Measurements from ENCODE around the gene SCN2B. TPM values are rescaled to one million over a fixed set of nuclear protein-coding genes. Genes with fewer than 3 reads are reported as not detected.

SCN2B gene
- total and polyA plus RNA-seq, 7 donors = 0.09 to 6.6 (median 0.51) TPM

- WGBS, 3 donors = 76 to 88% (median 82%) methylated on average over 11 of the region's 11 CpGs
- intact Hi-C loops (cut with DNase I) = no loop called here
Measured at GRCh38 chr11:118112711-118113430, 63.6 kb downstream of the SCN2B start.

More at GRCh38 chr11:118112711-118113430, 63.6 kb downstream of the SCN2B start:
- TF ChIP-seq, protein P1, sequence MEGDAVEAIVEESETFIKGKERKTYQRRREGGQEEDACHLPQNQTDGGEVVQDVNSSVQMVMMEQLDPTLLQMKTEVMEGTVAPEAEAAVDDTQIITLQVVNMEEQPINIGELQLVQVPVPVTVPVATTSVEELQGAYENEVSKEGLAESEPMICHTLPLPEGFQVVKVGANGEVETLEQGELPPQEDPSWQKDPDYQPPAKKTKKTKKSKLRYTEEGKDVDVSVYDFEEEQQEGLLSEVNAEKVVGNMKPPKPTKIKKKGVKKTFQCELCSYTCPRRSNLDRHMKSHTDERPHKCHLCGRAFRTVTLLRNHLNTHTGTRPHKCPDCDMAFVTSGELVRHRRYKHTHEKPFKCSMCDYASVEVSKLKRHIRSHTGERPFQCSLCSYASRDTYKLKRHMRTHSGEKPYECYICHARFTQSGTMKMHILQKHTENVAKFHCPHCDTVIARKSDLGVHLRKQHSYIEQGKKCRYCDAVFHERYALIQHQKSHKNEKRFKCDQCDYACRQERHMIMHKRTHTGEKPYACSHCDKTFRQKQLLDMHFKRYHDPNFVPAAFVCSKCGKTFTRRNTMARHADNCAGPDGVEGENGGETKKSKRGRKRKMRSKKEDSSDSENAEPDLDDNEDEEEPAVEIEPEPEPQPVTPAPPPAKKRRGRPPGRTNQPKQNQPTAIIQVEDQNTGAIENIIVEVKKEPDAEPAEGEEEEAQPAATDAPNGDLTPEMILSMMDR (IDR thresholded peaks at IDR 0.05) = no peak
- peaks cover 0 to 2% (median 0%) of the 10 kb centered on the region in 3 donors for H3K27me3 ChIP-seq (ENCODE audit: insufficient read depth in 3 of 3, low read length in 2 of 3)
- H3K9me3 ChIP-seq = no peaks in the 10 kb centered on the region
- DNase-seq (no peak), ATAC-seq (no peak)
- no peak overlapping the region for H3K27ac ChIP-seq
- H3K36me3 ChIP-seq (ENCODE audit: insufficient read depth in 1 of 2, low read depth in 1 of 2) = no peaks in the 10 kb centered on the region
- H3K4me3 ChIP-seq = no peak overlapping the region
- H3K4me1 ChIP-seq = peaks cover 4% of the 10 kb centered on the region

Other genes starting within 250 kb of the SCN2B start
- gene TMPRSS13, start 247.2 kb downstream of the SCN2B start, total RNA-seq = not detected
- gene TMPRSS13, start 247.2 kb downstream of the SCN2B start, polyA plus RNA-seq = not detected
- 1 to 10 TPM; 1.1 to 3.9 (median 2.8) TPM for gene IL10RA, start 190.2 kb downstream of the SCN2B start, total RNA-seq
- under 1 TPM; 0.39 to 0.98 (median 0.78) TPM for gene IL10RA, start 190.2 kb downstream of the SCN2B start, polyA plus RNA-seq
- under 1 TPM in 1 of 4 donors, not detected in 3; 0.47 TPM for gene TMPRSS4, start 99.6 kb downstream of the SCN2B start, total RNA-seq
- under 1 TPM in 1 of 3 donors, not detected in 2; 0.12 TPM for gene TMPRSS4, start 99.6 kb downstream of the SCN2B start, polyA plus RNA-seq
- gene SMIM35, start 89.7 kb downstream of the SCN2B start, total RNA-seq = under 1 TPM in 1 of 4 donors, not detected in 3; 0.09 TPM
- not detected for gene SMIM35, start 89.7 kb downstream of the SCN2B start, polyA plus RNA-seq
- 10 to 100 TPM in 1 of 4 donors, 1 to 10 TPM in 3; 5.1 to 15.1 (median 7.8) TPM for gene SCN4B, start 23.8 kb downstream of the SCN2B start, total RNA-seq
- gene SCN4B, start 23.8 kb downstream of the SCN2B start, polyA plus RNA-seq = 1 to 10 TPM; 3.6 to 6.3 (median 4.1) TPM
- 1 to 10 TPM in 2 of 4 donors, under 1 TPM in 2; 0.48 to 1.8 (median 1.1) TPM for gene JAML, start 48.4 kb upstream of the SCN2B start, total RNA-seq
- under 1 TPM; 0.21 to 0.36 (median 0.25) TPM for gene JAML, start 48.4 kb upstream of the SCN2B start, polyA plus RNA-seq
- under 1 TPM; 0.22 to 0.97 (median 0.49) TPM for gene MPZL3, start 75.7 kb upstream of the SCN2B start, total RNA-seq
- under 1 TPM; 0.07 to 0.16 (median 0.13) TPM for gene MPZL3, start 75.7 kb upstream of the SCN2B start, polyA plus RNA-seq
- 1 to 10 TPM; 1.1 to 8.1 (median 3.5) TPM for gene MPZL2, start 87.7 kb upstream of the SCN2B start, total RNA-seq
- 1 to 10 TPM; 1.0 to 3.9 (median 2.7) TPM for gene MPZL2, start 87.7 kb upstream of the SCN2B start, polyA plus RNA-seq
- gene CD3E, start 128.1 kb upstream of the SCN2B start, total RNA-seq = 1 to 10 TPM in 1 of 4 donors, under 1 TPM in 3; 0.24 to 1.2 (median 0.67) TPM
- gene CD3E, start 128.1 kb upstream of the SCN2B start, polyA plus RNA-seq = under 1 TPM; 0.15 to 0.27 (median 0.22) TPM
- gene CD3D, start 166.1 kb upstream of the SCN2B start, total RNA-seq = under 1 TPM in 3 of 4 donors, not detected in 1; 0.45 to 0.81 (median 0.50) TPM
- gene CD3D, start 166.1 kb upstream of the SCN2B start, polyA plus RNA-seq = under 1 TPM; 0.12 to 0.20 (median 0.19) TPM
- under 1 TPM; 0.26 to 0.71 (median 0.57) TPM for gene CD3G, start 167.7 kb upstream of the SCN2B start, total RNA-seq
- under 1 TPM; 0.01 to 0.05 (median 0.04) TPM for gene CD3G, start 167.7 kb upstream of the SCN2B start, polyA plus RNA-seq
- gene UBE4A, start 183.0 kb upstream of the SCN2B start, total RNA-seq = 10 to 100 TPM; 21.0 to 42.3 (median 33.0) TPM
- 10 to 100 TPM; 15.0 to 31.1 (median 16.8) TPM for gene UBE4A, start 183.0 kb upstream of the SCN2B start, polyA plus RNA-seq
- gene ATP5MG, start 225.0 kb upstream of the SCN2B start, total RNA-seq = 100 to 1,000 TPM; 237 to 340 (median 251) TPM
- 100 to 1,000 TPM; 180 to 217 (median 189) TPM for gene ATP5MG, start 225.0 kb upstream of the SCN2B start, polyA plus RNA-seq